HepG2 (cell line): ENCODE measurements around the gene TLN1. TPM values are rescaled to one million over a fixed set of nuclear protein-coding genes. Genes with fewer than 3 reads are reported as not detected.

Experiments used
- CBX2 ChIP-seq, 2 experiments: fragments of 200-600 bp in 1 of 2; sonication (generic); formaldehyde crosslinking in 1 of 2; IDR thresholded peaks; 2 replicates each; pipeline versions ENCODE4 v1.7.0 to v1.8.1; 2018 to 2022; ENCODE audit warnings: low read depth in 2 of 2, low read length in 1 of 2, mild to moderate bottlenecking in 1 of 2, missing genetic modification reagents in 1 of 2
- FOXK1 ChIP-seq: sonication (generic); formaldehyde crosslinking; IDR thresholded peaks from 2 replicates; pipeline ENCODE4 v1.4.0; 2020; ENCODE audit warnings: low read depth, missing genetic modification reagents, borderline replicate concordance
- HMGXB4 ChIP-seq, 2 experiments: sonication (generic) in 1 of 2; formaldehyde crosslinking in 1 of 2; IDR thresholded peaks; 2 replicates each; pipeline versions ENCODE4 v1.4.0 to v1.6.1; 2018 to 2020; ENCODE audit warnings: missing genetic modification reagents in 2 of 2, borderline replicate concordance in 1 of 2, low read depth in 1 of 2, mild to moderate bottlenecking in 1 of 2, missing biosample characterization in 1 of 2
- HNRNPUL1 ChIP-seq: fragments of 200-400 bp; formaldehyde crosslinking; IDR thresholded peaks from 2 replicates; pipeline ENCODE4 v1.6.1; 2017; ENCODE audit warnings: low read depth, mild to moderate bottlenecking, low read length, moderate library complexity
- MTF2 ChIP-seq: sonication (generic); formaldehyde crosslinking; IDR thresholded peaks from 2 replicates; pipeline ENCODE4 v1.5.0; 2020; ENCODE audit warnings: missing genetic modification reagents, borderline replicate concordance
- NFYC ChIP-seq: IDR thresholded peaks from 2 replicates; pipeline ENCODE4 v1.6.1; 2016; ENCODE audit warnings: missing genetic modification reagents, missing compliant biosample characterization
- SIX1 ChIP-seq: sonication (generic); formaldehyde crosslinking; IDR thresholded peaks from 2 replicates; pipeline ENCODE4 v1.4.0; 2020; ENCODE audit warnings: missing genetic modification reagents, borderline replicate concordance
- SMAD9 ChIP-seq: sonication (generic); formaldehyde crosslinking; IDR thresholded peaks from 2 replicates; pipeline ENCODE4 v1.5.1; 2020; ENCODE audit warnings: mild to moderate bottlenecking, missing genetic modification reagents
- SNAI1 ChIP-seq: sonication (generic); formaldehyde crosslinking; IDR thresholded peaks from 2 replicates; pipeline ENCODE4 v1.5.0; 2020; ENCODE audit warnings: mild to moderate bottlenecking, missing genetic modification reagents, borderline replicate concordance
- SP1 ChIP-seq, 2 experiments: fragments of 450-650 bp in 1 of 2; sonication (generic) in 1 of 2; formaldehyde crosslinking in 1 of 2; IDR thresholded peaks; 2 replicates each; pipeline versions ENCODE4 v1.4.0 to v1.6.1; 2016 to 2020; ENCODE audit warnings: missing genetic modification reagents in 1 of 2
- TCF7L2 ChIP-seq: IDR thresholded peaks from 2 replicates; pipeline ENCODE4 v1.6.1; 2011; ENCODE audit warnings: mild to moderate bottlenecking, low read depth, low read length, moderate library complexity
- ZBTB49 ChIP-seq: sonication (generic); formaldehyde crosslinking; IDR thresholded peaks from 2 replicates; pipeline ENCODE4 v1.4.0; 2020; ENCODE audit warnings: missing genetic modification reagents, borderline replicate concordance
- ZNF274 ChIP-seq: sonication (generic); formaldehyde crosslinking; IDR thresholded peaks from 2 replicates; pipeline ENCODE4 v1.5.1; 2020; ENCODE audit warnings: mild to moderate bottlenecking, missing genetic modification reagents
- ZNF276 ChIP-seq: sonication (generic); formaldehyde crosslinking; IDR thresholded peaks from 2 replicates; pipeline ENCODE4 v1.4.0; 2020; ENCODE audit warnings: mild to moderate bottlenecking, low read depth, missing genetic modification reagents
- ZNF34 ChIP-seq: sonication (generic); formaldehyde crosslinking; IDR thresholded peaks from 2 replicates; pipeline ENCODE4 v1.4.0; 2020; ENCODE audit warnings: mild to moderate bottlenecking, missing genetic modification reagents, borderline replicate concordance
- ZNF414 ChIP-seq: sonication (generic); formaldehyde crosslinking; IDR thresholded peaks from 2 replicates; pipeline ENCODE4 v1.5.0; 2020; ENCODE audit warnings: missing genetic modification reagents
- ZNF607 ChIP-seq: sonication (generic); formaldehyde crosslinking; IDR thresholded peaks from 2 replicates; pipeline ENCODE4 v1.5.1; 2020; ENCODE audit warnings: missing genetic modification reagents, mild to moderate bottlenecking, borderline replicate concordance
- ZNF776 ChIP-seq: sonication (generic); formaldehyde crosslinking; IDR thresholded peaks from 2 replicates; pipeline ENCODE4 v1.4.0; 2020; ENCODE audit warnings: mild to moderate bottlenecking, missing genetic modification reagents
- polyA plus RNA-seq, 8 experiments: library from polyadenylated mRNA; depleted of rRNA in 3 of 8; stranded (reverse) in 7 of 8; unstranded in 1 of 8; fragments of >200 nt; fragmentation: Illumina TruSeq in 4 of 8; extraction: Trizol in 4 of 8; gene quantifications; 2 replicates each; pipeline versions ENCODE4 v1.2.1 to v1.2.3, GENCODE V29; 2011 to 2016; ENCODE audit warnings: low read depth in 4 of 8, missing spikeins in 1 of 8, mixed read lengths in 1 of 8; ENCODE audit not compliant: insufficient read depth in 1 of 8
- total RNA-seq, 5 experiments: library from RNA; depleted of rRNA; stranded (reverse); fragments of >200 nt; fragmentation: Illumina TruSeq; extraction: Trizol; gene quantifications; 2 replicates each; pipeline ENCODE4 v1.2.3, GENCODE V29; 2016; ENCODE audit warnings: low read depth in 1 of 5

TLN1 gene
- total and polyA plus RNA-seq, 2 of the 13 experiments (the other 11 are each of a cell fraction or from before 2014, with no cell fraction given), result 35.2 to 51.8 TPM

GRCh38 chr9:35657546-35658136 is 74.4 kb downstream of the TLN1 start, which contains the start of gene RMRP (continued):
- TF ChIP-seq FOXK1 (CRISPR knock-in tag) (peak; percentile 82), SMAD9 (CRISPR knock-in tag) (peak; percentile 95), HMGXB4 (CRISPR knock-in tag; IDR thresholded peaks at IDR 0.05; ENCODE audit: borderline replicate concordance in 1 of 2, low read depth in 1 of 2) (peak; percentile 85 to 99), TCF7L2 (no peak), ZNF276 (CRISPR knock-in tag) (peak; percentile 83; the same call in 1 of the 2 replicates), ZNF34 (CRISPR knock-in tag) (no peak), ZBTB49 (CRISPR knock-in tag) (no peak), ZNF414 (CRISPR knock-in tag) (peak; percentile 88; the same call in 1 of the 2 replicates), NFYC (CRISPR knock-in tag) (peak; percentile 53; the same call in 1 of the 2 replicates), ZNF776 (CRISPR knock-in tag) (no peak; the same call in 1 of the 2 replicates), CBX2 (IDR thresholded peaks at IDR 0.05; ENCODE audit: low read depth, low read length) (no peak), CBX2 (CRISPR knock-in tag; IDR thresholded peaks at IDR 0.05; ENCODE audit: low read depth) (peak; percentile 94), ZNF274 (CRISPR knock-in tag) (peak; percentile 86; the same call in 1 of the 2 replicates), SNAI1 (CRISPR knock-in tag) (no peak), SP1 (IDR thresholded peaks at IDR 0.05) (no peak), SP1 (CRISPR knock-in tag; IDR thresholded peaks at IDR 0.05) (peak; percentile 56; the same call in 1 of the 2 replicates), HNRNPUL1 (no peak), MTF2 (CRISPR knock-in tag) (0 out of 2 replicates have a peak, but pooled peaks have one; percentile 37), SIX1 (CRISPR knock-in tag) (no peak; the same call in none of the 2 replicates), ZNF607 (peak; percentile 98)
